ENCODE measurements around the gene PACC1. TPM values are rescaled to one million over a fixed set of nuclear protein-coding genes. Genes with fewer than 3 reads are reported as not detected.
"Not testable (repeated sequence)": the region's sequence is repeated elsewhere in the genome, so short reads cannot be mapped to it uniquely, and the experiment has no call there.

PACC1 gene
- total RNA-seq, 3 donors from 2014 or later: 13.2 to 16.4 (median 14.9) TPM

- ATAC-seq: no peak
- Mint-ChIP-seq H3K4me1 (ENCODE audit: low read depth) (peaks cover under 1% of the 10 kb centered on the region), H3K27me3 (ENCODE audit: low read depth) (no peaks in the 10 kb centered on the region)
These were observed 60.2 kb downstream of the PACC1 start for GRCh38 chr1:212354464-212354863.

DNA sequence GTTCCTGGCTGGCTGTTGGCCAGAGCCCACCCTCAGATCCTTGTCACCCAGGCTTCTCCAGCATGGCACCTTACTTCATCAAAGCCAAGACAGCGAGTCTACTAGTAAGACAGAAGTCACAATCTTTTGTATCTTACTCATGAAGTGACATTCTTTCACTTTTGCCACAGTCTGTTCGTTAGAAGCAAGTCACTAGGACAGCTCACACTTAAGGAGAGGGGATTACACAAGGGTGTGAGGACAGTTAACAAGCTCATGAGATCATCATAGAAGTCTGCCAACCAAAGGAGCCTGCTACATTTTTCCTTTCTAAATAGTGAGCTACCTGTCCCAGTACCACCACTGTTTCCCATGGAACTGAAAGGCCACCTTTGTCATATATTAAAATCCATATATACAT lies 61.5 kb downstream of the PACC1 start:
- Mint-ChIP-seq H3K36me3 (ENCODE audit: insufficient read depth) (peaks cover 16% of the 10 kb centered on the region), H3K4me1 (ENCODE audit: low read depth) (no peaks in the 10 kb centered on the region), H3K9me3 (no peaks in the 10 kb centered on the region), H3K27me3 (ENCODE audit: low read depth) (no peaks in the 10 kb centered on the region), H3K4me3 (no peak overlapping the region)
- ATAC-seq (no peak), DNase-seq (no peak)

More at GRCh38 chr1:212354464-212354863, 60.2 kb downstream of the PACC1 start:
- no peak overlapping the region for H3K4me3 Mint-ChIP-seq
- no peak for DNase-seq
- H3K9me3 Mint-ChIP-seq: no peaks in the 10 kb centered on the region
- peaks cover 17% of the 10 kb centered on the region for H3K36me3 Mint-ChIP-seq (ENCODE audit: insufficient read depth)

GRCh38 chr1:212351588-212352362 lies 62.9 kb downstream of the PACC1 start:
- Mint-ChIP-seq H3K27me3 (ENCODE audit: low read depth) (no peaks in the 10 kb centered on the region), H3K4me3 (no peak overlapping the region), H3K9me3 (no peaks in the 10 kb centered on the region), H3K4me1 (ENCODE audit: low read depth) (peaks cover under 1% of the 10 kb centered on the region), H3K36me3 (ENCODE audit: insufficient read depth) (peaks cover 21% of the 10 kb centered on the region)
- ATAC-seq (no peak), DNase-seq (no peak)

DNA sequence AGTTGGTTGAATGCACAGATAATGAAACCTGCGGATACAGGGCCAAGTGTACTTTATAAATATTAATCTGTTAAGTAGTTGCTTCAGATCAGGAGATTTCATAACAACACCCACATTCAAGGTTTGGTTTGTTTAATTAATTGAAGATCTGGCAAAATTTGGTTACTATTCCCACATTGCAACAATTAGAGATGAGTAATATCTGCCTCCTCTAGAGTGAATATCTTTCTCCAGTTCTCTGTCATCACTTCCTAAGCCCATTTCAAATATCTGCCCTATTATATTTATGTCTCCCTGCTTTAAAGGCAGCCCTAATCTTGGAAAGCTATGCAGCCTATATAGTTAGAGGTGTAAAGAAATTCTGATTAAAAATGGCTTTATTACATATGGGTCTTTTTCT lies 68.1 kb downstream of the PACC1 start:
- Mint-ChIP-seq H3K4me1 (ENCODE audit: low read depth) (peaks cover 4% of the 10 kb centered on the region), H3K27me3 (ENCODE audit: low read depth) (no peaks in the 10 kb centered on the region), H3K36me3 (ENCODE audit: insufficient read depth) (peaks cover 15% of the 10 kb centered on the region), H3K4me3 (no peak overlapping the region), H3K9me3 (no peaks in the 10 kb centered on the region)
- ATAC-seq (no peak), DNase-seq (no peak)

DNA sequence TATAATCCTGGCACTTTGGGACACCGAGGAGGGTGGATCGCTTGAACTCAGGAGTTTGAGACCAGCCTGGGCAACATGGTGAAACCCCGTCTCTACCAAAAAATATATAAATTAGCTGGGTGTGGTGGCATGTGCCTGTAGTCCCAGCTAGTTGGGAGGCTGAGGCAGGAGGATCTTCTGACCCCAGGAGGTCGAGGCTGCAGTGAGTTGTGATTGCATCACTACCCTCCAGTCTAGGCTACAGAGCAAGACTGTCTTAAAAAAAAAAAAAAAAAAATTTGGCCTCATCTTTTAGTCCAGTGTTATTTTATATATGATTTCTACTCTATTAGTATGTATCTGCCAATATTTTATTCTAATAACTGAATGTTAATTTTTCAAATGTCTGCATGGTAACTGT lies 69.8 kb downstream of the PACC1 start:
- no peak for ATAC-seq
- DNase-seq: no peak
- H3K27me3 Mint-ChIP-seq (ENCODE audit: low read depth): no peaks in the 10 kb centered on the region
- H3K9me3 Mint-ChIP-seq: no peaks in the 10 kb centered on the region
- H3K36me3 Mint-ChIP-seq (ENCODE audit: insufficient read depth): peaks cover 17% of the 10 kb centered on the region
- no peak overlapping the region for H3K4me3 Mint-ChIP-seq
- H3K4me1 Mint-ChIP-seq (ENCODE audit: low read depth): peaks cover 7% of the 10 kb centered on the region

DNA sequence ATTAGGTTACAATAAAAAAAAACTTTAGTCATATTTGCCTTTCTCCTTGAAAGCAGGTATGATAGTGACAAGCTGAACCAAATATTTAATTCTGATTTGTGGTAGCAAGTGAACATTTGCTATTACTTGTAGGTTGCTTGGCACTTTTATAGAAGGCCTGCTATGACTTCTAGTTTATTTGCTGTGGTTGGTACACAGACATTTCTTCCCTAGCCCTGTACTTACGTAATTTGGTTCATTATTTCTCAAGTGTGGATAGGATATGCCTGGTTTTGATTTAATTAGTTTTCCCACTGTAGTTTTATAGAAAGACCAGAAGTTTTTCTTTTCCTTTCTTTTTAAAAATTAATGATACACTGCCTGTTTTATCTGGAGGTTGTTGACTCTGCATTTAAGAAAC lies 73.6 kb downstream of the PACC1 start:
- no peak for DNase-seq
- no peak overlapping the region for H3K4me3 Mint-ChIP-seq

DNA sequence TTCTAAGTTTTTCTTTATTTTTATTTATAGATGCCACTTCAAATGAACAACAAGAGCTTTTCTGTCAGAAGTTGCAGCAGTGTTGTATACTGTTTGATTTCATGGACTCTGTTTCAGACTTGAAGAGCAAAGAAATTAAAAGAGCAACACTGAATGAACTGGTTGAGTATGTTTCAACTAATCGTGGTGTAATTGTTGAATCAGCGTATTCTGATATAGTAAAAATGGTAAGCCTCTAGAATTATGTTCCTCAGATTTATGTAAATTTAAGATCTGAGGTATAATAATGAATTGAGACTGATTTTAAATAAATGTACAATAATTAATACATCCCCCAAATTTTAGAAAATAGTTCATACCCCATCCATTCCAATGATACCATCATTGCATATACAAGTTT lies 85.6 kb downstream of the PACC1 start:
- Mint-ChIP-seq H3K4me1 (ENCODE audit: low read depth) (peaks cover 18% of the 10 kb centered on the region), H3K36me3 (ENCODE audit: insufficient read depth) (peaks cover 20% of the 10 kb centered on the region), H3K4me3 (no peak overlapping the region), H3K9me3 (no peaks in the 10 kb centered on the region), H3K27me3 (ENCODE audit: low read depth) (no peaks in the 10 kb centered on the region)
- ATAC-seq (no peak), DNase-seq (no peak)

More for the DNA sequence above, 73.6 kb downstream of the PACC1 start:
- Mint-ChIP-seq H3K36me3 (ENCODE audit: insufficient read depth) (peaks cover 8% of the 10 kb centered on the region), H3K9me3 (no peaks in the 10 kb centered on the region), H3K4me1 (ENCODE audit: low read depth) (peaks cover 5% of the 10 kb centered on the region), H3K27me3 (ENCODE audit: low read depth) (no peaks in the 10 kb centered on the region)
- ATAC-seq: no peak

GRCh38 chr1:212328248-212328647 lies 86.4 kb downstream of the PACC1 start:
- Mint-ChIP-seq H3K4me3 (no peak overlapping the region), H3K36me3 (ENCODE audit: insufficient read depth) (peaks cover 14% of the 10 kb centered on the region)
- no peak for ATAC-seq

GRCh38 chr1:212326541-212326940 lies 88.1 kb downstream of the PACC1 start:
- H3K27me3 Mint-ChIP-seq (ENCODE audit: low read depth): no peaks in the 10 kb centered on the region
- no peaks in the 10 kb centered on the region for H3K9me3 Mint-ChIP-seq
- ATAC-seq: no peak

More at GRCh38 chr1:212328248-212328647, 86.4 kb downstream of the PACC1 start:
- H3K4me1 Mint-ChIP-seq (ENCODE audit: low read depth): peaks cover 23% of the 10 kb centered on the region
- DNase-seq: no peak
- no peaks in the 10 kb centered on the region for H3K9me3 Mint-ChIP-seq
- no peaks in the 10 kb centered on the region for H3K27me3 Mint-ChIP-seq (ENCODE audit: low read depth)

GRCh38 chr1:212323066-212323465 lies 91.6 kb downstream of the PACC1 start:
- ATAC-seq: no peak
- DNase-seq: no peak
- H3K27me3 Mint-ChIP-seq (ENCODE audit: low read depth): no peaks in the 10 kb centered on the region
- H3K36me3 Mint-ChIP-seq (ENCODE audit: insufficient read depth): peaks cover 5% of the 10 kb centered on the region
- no peak overlapping the region for H3K4me3 Mint-ChIP-seq
- peaks cover 34% of the 10 kb centered on the region for H3K4me1 Mint-ChIP-seq (ENCODE audit: low read depth)
- H3K9me3 Mint-ChIP-seq: no peaks in the 10 kb centered on the region

More at GRCh38 chr1:212326541-212326940, 88.1 kb downstream of the PACC1 start:
- Mint-ChIP-seq H3K36me3 (ENCODE audit: insufficient read depth) (peaks cover 7% of the 10 kb centered on the region), H3K4me1 (ENCODE audit: low read depth) (peaks cover 29% of the 10 kb centered on the region), H3K4me3 (no peak overlapping the region)
- DNase-seq: no peak

DNA sequence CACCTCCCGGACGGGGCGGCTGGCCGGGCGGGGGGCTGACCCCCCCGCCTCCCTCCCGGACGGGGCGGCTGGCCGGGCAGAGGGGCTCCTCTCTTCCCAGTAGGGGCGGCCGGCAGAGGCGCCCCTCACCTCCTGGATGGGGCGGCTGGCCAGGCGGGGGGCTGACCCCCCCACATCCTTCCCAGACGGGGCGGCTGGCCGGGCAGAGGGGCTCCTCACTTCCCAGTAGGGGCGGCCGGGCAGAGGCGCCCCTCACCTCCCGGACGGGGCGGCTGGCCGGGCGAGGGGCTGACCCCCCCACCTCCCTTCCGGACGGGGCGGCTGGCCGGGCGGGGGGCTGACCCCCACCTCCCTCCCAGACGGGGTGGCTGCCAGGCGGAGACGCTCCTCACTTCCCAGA lies 93.7 kb downstream of the PACC1 start:
- ATAC-seq; DNase-seq; H3K9me3 Mint-ChIP-seq; H3K27me3 Mint-ChIP-seq (ENCODE audit: low read depth); H3K4me3 Mint-ChIP-seq: not testable (repeated sequence)
- Mint-ChIP-seq H3K4me1 (ENCODE audit: low read depth) (peaks cover 47% of the 10 kb centered on the region), H3K36me3 (ENCODE audit: insufficient read depth) (peaks cover 11% of the 10 kb centered on the region)

GRCh38 chr1:212317916-212318315 lies 96.8 kb downstream of the PACC1 start:
- ATAC-seq (no peak), DNase-seq (no peak)
- Mint-ChIP-seq H3K9me3 (no peaks in the 10 kb centered on the region), H3K36me3 (ENCODE audit: insufficient read depth) (peaks cover 12% of the 10 kb centered on the region), H3K4me3 (no peak overlapping the region), H3K4me1 (ENCODE audit: low read depth) (peaks cover 40% of the 10 kb centered on the region), H3K27me3 (ENCODE audit: low read depth) (no peaks in the 10 kb centered on the region)

- Mint-ChIP-seq H3K36me3 (ENCODE audit: insufficient read depth) (peaks cover 15% of the 10 kb centered on the region), H3K9me3 (peaks cover 3% of the 10 kb centered on the region), H3K27me3 (ENCODE audit: low read depth) (no peaks in the 10 kb centered on the region), H3K4me3 (no peak overlapping the region), H3K4me1 (ENCODE audit: low read depth) (peaks cover 44% of the 10 kb centered on the region)
- ATAC-seq (peak; percentile 78 to 79), DNase-seq (no peak)
These were observed 98.8 kb downstream of the PACC1 start for GRCh38 chr1:212315907-212316306.

GRCh38 chr1:212315184-212315583 lies 99.5 kb downstream of the PACC1 start:
- ATAC-seq (peak; percentile 34 to 51), DNase-seq (no peak)
- no peak overlapping the region for H3K4me3 Mint-ChIP-seq
- H3K27me3 Mint-ChIP-seq (ENCODE audit: low read depth): no peaks in the 10 kb centered on the region
- peaks cover 3% of the 10 kb centered on the region for H3K9me3 Mint-ChIP-seq
- peaks cover 52% of the 10 kb centered on the region for H3K4me1 Mint-ChIP-seq (ENCODE audit: low read depth)
- peaks cover 16% of the 10 kb centered on the region for H3K36me3 Mint-ChIP-seq (ENCODE audit: insufficient read depth)

Data from activated T-cell treated with anti-CD3 and anti-CD28 coated beads, Interleukin-2, amount 50 U/mL, for 4 hours (primary cell).